Chondrocyte (in vitro differentiated cells): ENCODE results near the gene ANO1. TPM values are rescaled to one million over a fixed set of nuclear protein-coding genes. Genes with fewer than 3 reads are reported as not detected.

Experiments
- DNase-seq: peaks from one replicate; pipeline ENCODE4 v3.0.0; 2021; ENCODE audit warnings: mixed read lengths, low spot score
- H3K27ac Mint-ChIP-seq: one replicate; pipeline ENCODE4 v1.8.0; 2021; ENCODE audit warnings: mild to moderate bottlenecking, moderate library complexity, mixed read lengths; ENCODE audit not compliant: unreplicated experiment
- H3K27me3 Mint-ChIP-seq: 2 replicates; pipeline ENCODE4 v1.8.0; 2021; ENCODE audit warnings: low read depth, mixed read lengths
- H3K36me3 Mint-ChIP-seq: 2 replicates; pipeline ENCODE4 v1.8.0; 2021; ENCODE audit warnings: low read depth, mixed read lengths
- H3K4me1 Mint-ChIP-seq: 2 replicates; pipeline ENCODE4 v1.8.0; 2021; ENCODE audit warnings: low read depth, mild to moderate bottlenecking, mixed read lengths
- H3K4me3 Mint-ChIP-seq: one replicate; pipeline ENCODE4 v1.8.0; 2021; ENCODE audit warnings: mild to moderate bottlenecking, moderate library complexity, mixed read lengths; ENCODE audit not compliant: unreplicated experiment
- H3K9me3 Mint-ChIP-seq: 2 replicates; pipeline ENCODE4 v1.8.0; 2021; ENCODE audit warnings: low read depth, mixed read lengths
- CTCF ChIP-seq: fragments of 200-600 bp; sonication (generic); IDR thresholded peaks from 2 replicates; pipeline ENCODE4 v1.5.0; 2021; ENCODE audit warnings: antibody characterized with exemption, mild to moderate bottlenecking, moderate library complexity
- total RNA-seq: library from RNA; stranded (reverse); gene quantifications from 3 replicates; pipeline ENCODE4 v1.2.1, GENCODE V29; 2021

The ANO1 gene
- total RNA-seq, 1 donor from 2014 or later: 1.5 TPM

GRCh38 chr11:70167120-70167519 is 89.0 kb downstream of the ANO1 start:
- H3K4me1 Mint-ChIP-seq: no peaks in the 10 kb centered on the region
- no peak overlapping the region for H3K4me3 Mint-ChIP-seq
- DNase-seq: no peak
- H3K9me3 Mint-ChIP-seq: no peaks in the 10 kb centered on the region
- TF ChIP-seq CTCF: no peak
- peaks cover 35% of the 10 kb centered on the region for H3K27me3 Mint-ChIP-seq
- no peaks in the 10 kb centered on the region for H3K36me3 Mint-ChIP-seq
- no peak overlapping the region for H3K27ac Mint-ChIP-seq

- H3K4me1 Mint-ChIP-seq: no peaks in the 10 kb centered on the region
- no peaks in the 10 kb centered on the region for H3K9me3 Mint-ChIP-seq
- DNase-seq: no peak
- no peaks in the 10 kb centered on the region for H3K36me3 Mint-ChIP-seq
- no peak overlapping the region for H3K27ac Mint-ChIP-seq
- H3K4me3 Mint-ChIP-seq: no peak overlapping the region
- peaks cover 36% of the 10 kb centered on the region for H3K27me3 Mint-ChIP-seq
- TF ChIP-seq CTCF: no peak
These were observed 89.7 kb downstream of the ANO1 start for GRCh38 chr11:70167723-70168404.

GRCh38 chr11:70168405-70168754 is 90.3 kb downstream of the ANO1 start:
- H3K27ac Mint-ChIP-seq: no peak overlapping the region
- no peak for TF ChIP-seq CTCF
- no peak for DNase-seq

GRCh38 chr11:70169127-70169526 is 91.0 kb downstream of the ANO1 start:
- no peaks in the 10 kb centered on the region for H3K9me3 Mint-ChIP-seq
- no peaks in the 10 kb centered on the region for H3K4me1 Mint-ChIP-seq
- no peak for TF ChIP-seq CTCF
- peaks cover 30% of the 10 kb centered on the region for H3K27me3 Mint-ChIP-seq
- H3K4me3 Mint-ChIP-seq: no peak overlapping the region
- DNase-seq: no peak
- H3K27ac Mint-ChIP-seq: no peak overlapping the region
- H3K36me3 Mint-ChIP-seq: no peaks in the 10 kb centered on the region

More at GRCh38 chr11:70168405-70168754, 90.3 kb downstream of the ANO1 start:
- no peak overlapping the region for H3K4me3 Mint-ChIP-seq
- no peaks in the 10 kb centered on the region for H3K36me3 Mint-ChIP-seq
- H3K4me1 Mint-ChIP-seq: no peaks in the 10 kb centered on the region
- no peaks in the 10 kb centered on the region for H3K9me3 Mint-ChIP-seq
- peaks cover 33% of the 10 kb centered on the region for H3K27me3 Mint-ChIP-seq

GRCh38 chr11:70169632-70170031 is 91.5 kb downstream of the ANO1 start:
- Mint-ChIP-seq H3K4me3 (no peak overlapping the region), H3K4me1 (no peaks in the 10 kb centered on the region), H3K9me3 (no peaks in the 10 kb centered on the region), H3K36me3 (no peaks in the 10 kb centered on the region), H3K27ac (no peak overlapping the region), H3K27me3 (peaks cover 27% of the 10 kb centered on the region)
- no peak for TF ChIP-seq CTCF
- no peak for DNase-seq
